Measurements from ENCODE around the gene ACSL6.

ACSL6 gene

DNA sequence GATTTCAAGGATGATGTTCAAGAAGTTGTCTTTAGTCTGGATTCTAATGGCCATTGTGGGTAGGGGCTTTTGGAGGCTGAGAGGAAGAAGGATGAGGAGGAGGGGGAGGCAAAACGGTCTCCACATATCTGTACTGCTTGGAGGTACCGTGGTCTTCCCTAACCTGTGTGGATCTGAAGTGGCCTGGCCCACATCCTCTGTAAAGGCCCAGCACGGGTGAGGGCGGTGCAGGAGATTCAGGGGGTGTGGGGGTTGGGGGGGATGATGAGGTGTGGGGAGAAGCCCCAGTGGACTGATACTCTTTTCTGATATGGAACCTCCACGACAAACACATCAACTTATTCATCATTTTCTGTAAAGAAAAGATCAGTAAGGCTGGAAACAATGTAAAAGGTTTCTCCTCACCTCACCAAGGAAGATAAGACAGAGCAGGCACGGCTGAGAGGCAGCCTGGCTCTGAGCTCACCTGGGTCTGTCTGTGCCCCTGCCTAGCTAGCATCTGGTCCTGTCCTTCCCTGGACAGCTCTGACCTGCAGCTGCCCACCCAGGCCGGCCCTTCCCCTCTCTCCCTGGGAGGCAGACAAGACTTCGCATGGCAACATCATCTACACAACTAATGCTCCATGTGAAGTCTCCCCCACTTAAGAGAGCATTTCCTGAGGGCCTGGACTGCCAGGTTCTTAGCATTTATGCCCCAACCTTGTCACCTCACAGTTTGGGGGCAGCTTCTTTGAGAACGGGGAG, 43.4 kb upstream of the ACSL6 start:
- Histone ChIP-seq H3K27me3 (ENCODE audit: insufficient read depth, low read length) (no peaks in the 10 kb centered on the region; the same call in 1 of the 2 replicates), H3K36me3 (ENCODE audit: insufficient read depth, low read depth, low read length) (no peaks in the 10 kb centered on the region), H3K4me3 (ENCODE audit: low read length) (no peak overlapping the region)

DNA sequence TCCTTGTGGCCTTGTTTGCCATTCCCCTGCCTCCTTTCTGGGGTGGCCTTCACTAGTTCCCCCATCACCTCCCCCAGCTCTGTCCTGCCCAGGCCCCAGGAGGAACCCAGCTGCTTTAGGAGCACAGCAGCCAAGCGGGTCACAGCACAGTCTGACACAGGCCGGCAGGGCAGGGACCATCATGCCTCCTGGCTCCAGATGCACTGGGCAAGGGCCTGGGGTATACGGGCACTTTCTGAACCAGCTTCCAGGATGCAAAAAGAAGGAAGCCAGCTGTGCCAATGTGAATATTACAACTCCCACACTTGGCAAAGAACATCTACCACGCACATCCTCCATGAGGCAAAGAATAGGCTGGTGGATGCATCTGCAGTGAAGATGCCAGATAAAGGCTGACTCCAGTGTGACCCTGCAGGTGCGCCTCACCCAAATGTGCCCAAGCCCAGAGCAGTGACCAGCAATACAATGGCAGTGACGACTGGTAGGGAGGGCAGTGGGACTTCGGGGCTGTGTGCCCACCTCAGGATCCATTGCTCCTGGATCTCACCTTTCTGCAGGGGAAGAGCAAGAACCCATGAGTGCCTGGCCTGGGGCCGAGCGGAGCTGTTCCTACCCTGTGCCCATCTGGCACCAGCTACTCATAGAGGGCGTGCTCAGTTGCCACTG, 42.7 kb upstream of the ACSL6 start:
- H3K36me3 ChIP-seq (ENCODE audit: insufficient read depth, low read depth, low read length) = no peaks in the 10 kb centered on the region
- H3K4me3 ChIP-seq (ENCODE audit: low read length) = no peak overlapping the region
- H3K9me3 ChIP-seq (ENCODE audit: insufficient read depth, low read depth, low read length) = no peaks in the 10 kb centered on the region
- no peaks in the 10 kb centered on the region; the same call in 1 of the 2 replicates for H3K27me3 ChIP-seq (ENCODE audit: insufficient read depth, low read length)
- H3K4me1 ChIP-seq (ENCODE audit: insufficient read depth, low read length) = no peaks in the 10 kb centered on the region
- H3K27ac ChIP-seq (ENCODE audit: low read length) = no peak overlapping the region
- H3K9ac ChIP-seq (ENCODE audit: low read depth, low read length) = no peak overlapping the region

More for the DNA sequence above, 43.4 kb upstream of the ACSL6 start:
- no peaks in the 10 kb centered on the region for H3K9me3 ChIP-seq (ENCODE audit: insufficient read depth, low read depth, low read length)
- H3K4me1 ChIP-seq (ENCODE audit: insufficient read depth, low read length) = no peaks in the 10 kb centered on the region
- no peak overlapping the region for H3K27ac ChIP-seq (ENCODE audit: low read length)
- H3K9ac ChIP-seq (ENCODE audit: low read depth, low read length) = no peak overlapping the region

DNA sequence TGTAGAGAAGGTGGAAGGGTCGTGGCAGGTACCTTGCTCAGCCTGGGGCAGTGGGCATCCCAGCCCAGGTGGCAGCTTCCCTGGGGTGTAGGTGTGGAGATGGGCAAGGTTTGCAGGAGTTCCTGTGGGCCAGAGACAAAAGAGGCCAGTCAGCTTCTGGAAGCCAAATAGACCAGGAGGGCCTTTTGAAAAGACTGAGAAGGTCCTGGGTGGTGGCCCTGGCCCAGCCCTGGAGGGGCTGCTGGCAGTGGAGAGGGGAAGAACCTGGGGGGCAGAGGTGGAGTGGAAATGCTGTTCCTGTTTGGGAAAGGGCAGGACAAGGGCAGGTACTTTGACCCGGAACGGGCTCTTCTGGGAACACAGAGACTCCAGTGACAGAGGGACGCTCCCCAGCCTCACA, 42.0 kb upstream of the ACSL6 start:
- Histone ChIP-seq H3K27ac (ENCODE audit: low read length) (no peak overlapping the region), H3K9ac (ENCODE audit: low read depth, low read length) (no peak overlapping the region), H3K36me3 (ENCODE audit: insufficient read depth, low read depth, low read length) (no peaks in the 10 kb centered on the region), H3K4me1 (ENCODE audit: insufficient read depth, low read length) (no peaks in the 10 kb centered on the region), H3K27me3 (ENCODE audit: insufficient read depth, low read length) (no peaks in the 10 kb centered on the region; the same call in 1 of the 2 replicates), H3K9me3 (ENCODE audit: insufficient read depth, low read depth, low read length) (no peaks in the 10 kb centered on the region), H3K4me3 (ENCODE audit: low read length) (no peak overlapping the region)

DNA sequence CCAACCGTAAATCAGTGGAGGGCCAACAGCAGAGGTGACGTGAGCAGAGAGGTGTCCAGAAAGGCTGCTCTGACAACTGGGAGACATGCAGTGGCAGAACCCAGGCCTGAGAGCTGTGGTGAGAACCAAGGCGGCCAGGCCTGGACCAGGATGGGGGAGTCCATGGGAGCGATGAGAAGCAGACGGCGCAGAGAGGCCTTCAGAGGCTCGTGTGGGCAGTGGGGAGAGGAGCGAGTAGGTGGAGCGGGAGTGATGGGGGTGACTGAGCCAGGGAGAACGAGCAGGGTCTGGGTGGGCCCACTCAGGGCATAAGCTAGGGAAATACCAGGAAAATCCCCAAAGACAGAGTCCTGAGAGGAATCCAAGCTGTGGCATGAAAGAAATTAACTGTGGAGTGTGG, 41.1 kb upstream of the ACSL6 start:
- Histone ChIP-seq H3K9ac (ENCODE audit: low read depth, low read length) (no peak overlapping the region), H3K9me3 (ENCODE audit: insufficient read depth, low read depth, low read length) (no peaks in the 10 kb centered on the region), H3K36me3 (ENCODE audit: insufficient read depth, low read depth, low read length) (no peaks in the 10 kb centered on the region), H3K27me3 (ENCODE audit: insufficient read depth, low read length) (no peaks in the 10 kb centered on the region; the same call in 1 of the 2 replicates), H3K4me1 (ENCODE audit: insufficient read depth, low read length) (no peaks in the 10 kb centered on the region), H3K4me3 (ENCODE audit: low read length) (no peak overlapping the region), H3K27ac (ENCODE audit: low read length) (no peak overlapping the region)

DNA sequence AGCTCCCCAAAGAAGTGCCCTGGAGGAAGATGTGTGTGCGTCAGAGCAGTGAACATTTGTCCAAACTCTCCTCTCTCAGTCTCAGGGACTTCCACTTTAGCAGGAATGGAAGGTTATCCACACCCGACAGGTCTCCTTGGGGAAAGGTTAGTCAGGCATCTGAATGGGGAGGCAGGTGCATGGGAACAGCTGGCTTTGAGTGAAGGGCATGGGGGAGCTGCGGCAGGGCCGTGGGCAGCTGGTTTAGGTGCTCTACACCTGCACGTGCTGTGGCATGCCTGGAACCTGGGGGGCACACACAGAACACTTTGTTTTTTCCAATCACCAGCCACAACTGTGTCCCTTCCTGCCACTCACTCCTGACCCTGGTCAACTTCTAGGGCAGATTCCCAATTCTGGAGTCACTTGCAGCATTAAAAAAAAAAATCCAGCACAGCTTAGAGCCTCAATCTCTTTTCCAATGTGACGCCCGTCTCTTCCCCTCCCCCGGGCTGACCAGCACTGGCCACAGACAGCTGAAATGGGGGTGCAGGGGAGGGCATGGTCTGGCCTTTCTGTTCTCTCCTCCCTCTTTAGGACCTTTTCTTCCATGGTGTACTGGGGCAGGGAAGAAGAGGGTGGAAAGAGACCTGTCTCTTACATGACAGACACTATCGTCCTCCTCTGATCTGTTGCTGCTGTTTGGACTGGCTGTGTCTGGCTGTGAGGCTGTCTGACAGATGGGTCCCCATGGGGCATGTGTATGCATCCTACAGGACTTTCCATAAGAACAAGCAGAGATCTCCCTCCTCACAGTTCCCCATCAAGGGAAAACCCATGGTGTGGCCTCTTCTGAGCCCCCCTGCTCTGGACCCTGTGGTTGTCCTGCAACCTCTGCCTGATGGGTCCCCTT, 39.4 kb upstream of the ACSL6 start:
- no peaks in the 10 kb centered on the region; the same call in 1 of the 2 replicates for H3K4me1 ChIP-seq (ENCODE audit: insufficient read depth, low read length)
- no peak overlapping the region for H3K9ac ChIP-seq (ENCODE audit: low read depth, low read length)
- no peaks in the 10 kb centered on the region; the same call in 1 of the 2 replicates for H3K27me3 ChIP-seq (ENCODE audit: insufficient read depth, low read length)
- no peak overlapping the region for H3K27ac ChIP-seq (ENCODE audit: low read length)
- no peak overlapping the region for H3K4me3 ChIP-seq (ENCODE audit: low read length)
- no peaks in the 10 kb centered on the region for H3K9me3 ChIP-seq (ENCODE audit: insufficient read depth, low read depth, low read length)
- no peaks in the 10 kb centered on the region for H3K36me3 ChIP-seq (ENCODE audit: insufficient read depth, low read depth, low read length)

DNA sequence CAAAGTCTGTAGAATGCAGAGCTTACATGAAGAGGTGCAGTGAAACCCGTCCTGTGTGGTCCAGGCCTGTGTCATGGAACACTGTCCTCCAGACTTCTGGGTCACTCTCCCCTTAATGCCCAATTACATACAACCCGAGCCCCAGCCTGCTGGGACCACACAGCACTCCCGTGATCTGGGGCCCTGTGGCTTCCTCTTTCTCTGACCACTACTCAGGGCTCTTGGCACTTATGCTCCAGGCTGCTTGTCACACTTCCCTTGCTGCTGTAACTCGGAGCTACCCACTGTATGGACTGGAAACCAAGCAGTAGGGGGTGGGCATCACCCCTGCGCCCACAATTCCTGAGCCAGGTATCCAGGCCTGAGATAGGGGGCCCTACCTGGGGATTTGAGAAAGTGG, 38.7 kb upstream of the ACSL6 start:
- no peak overlapping the region for H3K4me3 ChIP-seq (ENCODE audit: low read length)
- no peaks in the 10 kb centered on the region for H3K36me3 ChIP-seq (ENCODE audit: insufficient read depth, low read depth, low read length)
- no peaks in the 10 kb centered on the region for H3K9me3 ChIP-seq (ENCODE audit: insufficient read depth, low read depth, low read length)
- H3K9ac ChIP-seq (ENCODE audit: low read depth, low read length) = no peak overlapping the region
- H3K4me1 ChIP-seq (ENCODE audit: insufficient read depth, low read length) = no peaks in the 10 kb centered on the region; the same call in 1 of the 2 replicates
- no peaks in the 10 kb centered on the region; the same call in 1 of the 2 replicates for H3K27me3 ChIP-seq (ENCODE audit: insufficient read depth, low read length)
- no peak overlapping the region for H3K27ac ChIP-seq (ENCODE audit: low read length)

DNA sequence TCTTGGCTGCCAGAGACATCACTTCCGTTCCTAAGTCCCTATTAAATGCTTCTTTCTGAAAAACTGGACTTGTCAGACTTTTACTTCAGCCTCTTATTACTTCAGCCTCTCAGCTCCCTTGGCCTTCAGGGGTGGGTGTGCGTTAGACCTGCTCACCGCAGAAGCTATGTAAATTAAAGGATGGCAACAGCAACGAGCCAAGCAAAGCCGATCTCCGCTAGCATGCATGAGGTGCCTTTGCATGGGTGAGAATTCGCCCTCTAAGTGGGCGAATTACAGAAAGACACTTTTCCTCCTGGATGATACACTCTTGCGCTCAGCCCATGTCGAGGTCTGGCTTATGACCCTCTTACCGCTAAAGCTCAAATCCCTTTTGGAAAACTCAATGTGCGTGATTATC, 38.1 kb upstream of the ACSL6 start:
- Histone ChIP-seq H3K27me3 (ENCODE audit: insufficient read depth, low read length) (no peaks in the 10 kb centered on the region), H3K9ac (ENCODE audit: low read depth, low read length) (no peak overlapping the region), H3K4me1 (ENCODE audit: insufficient read depth, low read length) (no peaks in the 10 kb centered on the region; the same call in 1 of the 2 replicates), H3K27ac (ENCODE audit: low read length) (no peak overlapping the region), H3K4me3 (ENCODE audit: low read length) (no peak overlapping the region), H3K9me3 (ENCODE audit: insufficient read depth, low read depth, low read length) (no peaks in the 10 kb centered on the region), H3K36me3 (ENCODE audit: insufficient read depth, low read depth, low read length) (no peaks in the 10 kb centered on the region)

DNA sequence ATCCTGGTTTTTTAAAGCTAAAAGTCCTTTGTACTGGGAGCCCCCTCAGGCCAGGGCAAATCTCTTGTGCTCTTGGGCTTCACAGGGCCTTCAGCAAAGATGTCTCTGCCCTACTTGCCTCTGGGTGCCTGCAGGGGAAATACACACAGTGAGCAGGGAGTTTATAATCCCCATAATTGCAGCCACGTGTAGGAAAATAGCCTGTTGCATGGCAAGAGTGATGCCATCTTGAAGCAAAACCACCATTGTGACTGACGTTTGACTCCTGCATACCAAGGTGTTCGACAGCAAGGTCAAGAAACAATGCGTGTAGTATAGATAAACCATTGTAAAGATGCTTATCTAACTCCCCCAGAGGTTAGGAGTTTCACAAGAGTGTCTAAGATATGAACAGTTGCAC, 37.6 kb upstream of the ACSL6 start:
- no peak overlapping the region for H3K9ac ChIP-seq (ENCODE audit: low read depth, low read length)
- no peaks in the 10 kb centered on the region for H3K27me3 ChIP-seq (ENCODE audit: insufficient read depth, low read length)
- H3K4me1 ChIP-seq (ENCODE audit: insufficient read depth, low read length) = no peaks in the 10 kb centered on the region; the same call in 1 of the 2 replicates
- no peaks in the 10 kb centered on the region for H3K36me3 ChIP-seq (ENCODE audit: insufficient read depth, low read depth, low read length)
- no peak overlapping the region for H3K4me3 ChIP-seq (ENCODE audit: low read length)
- H3K27ac ChIP-seq (ENCODE audit: low read length) = no peak overlapping the region
- H3K9me3 ChIP-seq (ENCODE audit: insufficient read depth, low read depth, low read length) = no peaks in the 10 kb centered on the region

DNA sequence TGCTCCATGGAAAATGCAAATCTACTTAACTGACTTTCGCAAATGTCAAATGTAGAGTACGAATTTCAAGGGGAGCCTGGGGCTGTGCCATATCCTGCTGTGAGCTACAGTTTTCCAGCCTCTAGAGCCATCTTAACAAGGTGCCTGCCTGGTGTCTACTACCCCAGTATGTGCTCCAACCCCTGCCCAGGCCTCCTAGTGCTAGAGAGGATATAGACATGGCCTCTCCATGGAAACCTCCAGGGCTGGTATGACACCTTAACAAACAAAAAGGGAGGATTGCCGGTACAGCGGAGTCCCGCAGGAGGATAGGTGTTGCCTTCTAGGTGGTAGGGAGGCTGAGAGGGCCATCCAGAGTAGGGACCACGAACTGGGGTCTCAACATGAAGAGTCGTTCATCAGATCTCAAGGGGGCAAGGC, 35.4 kb upstream of the ACSL6 start:
- no peaks in the 10 kb centered on the region; the same call in 1 of the 2 replicates for H3K4me1 ChIP-seq (ENCODE audit: insufficient read depth, low read length)
- no peaks in the 10 kb centered on the region for H3K27me3 ChIP-seq (ENCODE audit: insufficient read depth, low read length)
- no peaks in the 10 kb centered on the region for H3K36me3 ChIP-seq (ENCODE audit: insufficient read depth, low read depth, low read length)
- no peak overlapping the region for H3K9ac ChIP-seq (ENCODE audit: low read depth, low read length)
- no peak overlapping the region for H3K4me3 ChIP-seq (ENCODE audit: low read length)
- H3K27ac ChIP-seq (ENCODE audit: low read length) = no peak overlapping the region
- H3K9me3 ChIP-seq (ENCODE audit: insufficient read depth, low read depth, low read length) = no peaks in the 10 kb centered on the region

DNA sequence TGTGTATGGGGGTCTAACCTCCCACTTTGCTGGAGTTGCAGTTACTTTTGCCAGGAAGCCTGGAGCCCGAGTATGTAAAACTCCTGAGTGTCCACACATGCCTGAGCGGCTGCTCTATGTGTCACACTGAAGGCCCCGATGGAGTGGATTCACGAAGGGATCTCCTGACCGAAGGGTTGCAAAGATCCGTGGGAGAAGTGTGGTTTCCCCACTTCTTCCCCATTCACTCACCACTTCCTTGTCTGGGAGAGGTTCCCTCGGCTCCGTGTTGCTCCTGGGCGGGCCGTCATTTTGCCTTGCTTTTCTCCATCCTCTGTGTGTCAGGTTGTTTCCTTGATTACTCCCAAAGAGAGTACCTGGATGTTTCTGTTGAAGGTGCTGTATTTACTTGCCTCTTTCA, 32.7 kb upstream of the ACSL6 start:
- no peak overlapping the region for H3K27ac ChIP-seq (ENCODE audit: low read length)
- no peaks in the 10 kb centered on the region for H3K36me3 ChIP-seq (ENCODE audit: insufficient read depth, low read depth, low read length)
- H3K4me1 ChIP-seq (ENCODE audit: insufficient read depth, low read length) = no peaks in the 10 kb centered on the region; the same call in 1 of the 2 replicates
- no peaks in the 10 kb centered on the region for H3K27me3 ChIP-seq (ENCODE audit: insufficient read depth, low read length)
- H3K9me3 ChIP-seq (ENCODE audit: insufficient read depth, low read depth, low read length) = no peaks in the 10 kb centered on the region
- H3K4me3 ChIP-seq (ENCODE audit: low read length) = no peak overlapping the region
- no peak overlapping the region for H3K9ac ChIP-seq (ENCODE audit: low read depth, low read length)

DNA sequence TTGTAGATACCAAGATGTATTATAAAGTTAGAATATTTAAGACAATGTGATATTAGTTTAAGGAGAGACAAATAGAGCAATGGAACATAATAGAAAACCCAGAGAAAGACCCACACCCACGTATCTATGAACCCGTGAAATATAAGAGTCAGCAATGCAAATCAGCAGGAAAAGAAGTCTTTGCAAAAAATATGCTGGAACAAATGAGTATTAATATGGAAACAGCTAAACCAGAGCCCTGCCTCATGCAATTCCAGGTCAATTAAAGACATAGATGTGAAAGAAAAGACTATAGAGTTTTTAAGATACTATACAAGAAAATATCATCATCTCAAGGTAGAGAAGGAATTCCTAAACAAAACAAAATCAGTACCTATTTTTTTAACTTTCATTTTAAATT, 25.9 kb upstream of the ACSL6 start:
- Histone ChIP-seq H3K9ac (ENCODE audit: low read depth, low read length) (no peak overlapping the region), H3K27ac (ENCODE audit: low read length) (no peak overlapping the region), H3K4me1 (ENCODE audit: insufficient read depth, low read length) (no peaks in the 10 kb centered on the region), H3K27me3 (ENCODE audit: insufficient read depth, low read length) (no peaks in the 10 kb centered on the region), H3K9me3 (ENCODE audit: insufficient read depth, low read depth, low read length) (no peaks in the 10 kb centered on the region), H3K36me3 (ENCODE audit: insufficient read depth, low read depth, low read length) (no peaks in the 10 kb centered on the region), H3K4me3 (ENCODE audit: low read length) (no peak overlapping the region)

Measured in iPS-20b (cell line).